Measurements from ENCODE around the gene SUCNR1.

- no peak for TF ChIP-seq CTCF (IDR thresholded peaks at IDR 0.05)
- TF ChIP-seq POLR2A (IDR thresholded peaks at IDR 0.05), result no peak
Observed at GRCh38 chr3:151843275-151843674, 30.2 kb upstream of the SUCNR1 start.
